ENCODE data around the gene TSHZ2.

The TSHZ2 gene

GRCh38 chr20:53133125-53133524, 161.0 kb downstream of the TSHZ2 start:
- no peak for TF ChIP-seq CTCF (IDR thresholded peaks at IDR 0.05)

GRCh38 chr20:53133628-53134027, 161.5 kb downstream of the TSHZ2 start:
- no peak for TF ChIP-seq CTCF (IDR thresholded peaks at IDR 0.05)

- no peak for TF ChIP-seq CTCF (IDR thresholded peaks at IDR 0.05)
Observed at GRCh38 chr20:53136473-53136872, 164.3 kb downstream of the TSHZ2 start.

- TF ChIP-seq CTCF (IDR thresholded peaks at IDR 0.05), result no peak
Observed at GRCh38 chr20:53138454-53139262, 166.5 kb downstream of the TSHZ2 start.

GRCh38 chr20:53141201-53142050, 169.3 kb downstream of the TSHZ2 start:
- TF ChIP-seq CTCF (IDR thresholded peaks at IDR 0.05), result no peak

GRCh38 chr20:53142225-53143127, 170.3 kb downstream of the TSHZ2 start:
- no peak for TF ChIP-seq CTCF (IDR thresholded peaks at IDR 0.05)
